Left renal cortex interstitium (tissue), 4 donors: ENCODE measurements around the gene DEFB129. TPM values are rescaled to one million over a fixed set of nuclear protein-coding genes. Genes with fewer than 3 reads are reported as not detected.

Source experiments
- polyA plus RNA-seq, 4 donors: library from polyadenylated mRNA; unstranded; fragments of 120-200 nt; gene quantifications; one replicate each; pipeline ENCODE4 v1.2.1, GENCODE V29; 2013; ENCODE audit not compliant: insufficient read length in 4 of 4

The DEFB129 gene
- polyA plus RNA-seq, 4 donors, result not detected

Other genes starting within 250 kb of the DEFB129 start
- not detected for gene DEFB125, start 139.6 kb upstream of the DEFB129 start, polyA plus RNA-seq
- not detected for gene DEFB126, start 84.7 kb upstream of the DEFB129 start, polyA plus RNA-seq
- not detected for gene DEFB127, start 69.8 kb upstream of the DEFB129 start, polyA plus RNA-seq
- gene DEFB128, start 37.5 kb upstream of the DEFB129 start, polyA plus RNA-seq, result not detected
- under 1 TPM in 1 of 4 donors, not detected in 3; 0.10 TPM for gene DEFB132, start 30.5 kb downstream of the DEFB129 start, polyA plus RNA-seq
- gene C20orf96, start 63.5 kb downstream of the DEFB129 start, polyA plus RNA-seq, result 10 to 100 TPM; 32.0 to 43.0 (median 37.6) TPM
- 10 to 100 TPM; 41.0 to 59.0 (median 48.3) TPM for gene ZCCHC3, start 70.3 kb downstream of the DEFB129 start, polyA plus RNA-seq
- gene SOX12, start 98.3 kb downstream of the DEFB129 start, polyA plus RNA-seq, result 10 to 100 TPM; 25.1 to 45.5 (median 36.8) TPM
- gene NRSN2, start 119.9 kb downstream of the DEFB129 start, polyA plus RNA-seq, result 10 to 100 TPM; 45.3 to 56.4 (median 49.5) TPM
- gene TRIB3, start 153.5 kb downstream of the DEFB129 start, polyA plus RNA-seq, result 1 to 10 TPM; 3.8 to 5.4 (median 4.1) TPM
- gene RBCK1, start 181.0 kb downstream of the DEFB129 start, polyA plus RNA-seq, result 100 to 1,000 TPM in 2 of 4 donors, 10 to 100 TPM in 2; 66.5 to 111 (median 91.9) TPM
- 10 to 100 TPM; 29.0 to 38.3 (median 32.9) TPM for gene TBC1D20, start 235.3 kb downstream of the DEFB129 start, polyA plus RNA-seq